Tibial artery (tissue), 4 donors: ENCODE results near the gene MGAT4A.

ENCODE experiments used
- DNase-seq, 2 donors: peaks; one replicate each; pipeline ENCODE4 v3.0.0-alpha.2; 2019
- H3K27ac ChIP-seq, 2 donors: fragments of 200-600 bp; sonication (generic) in 1 of 2; 1 replicate in 1 of 2; 2 replicates in 1 of 2; pipeline ENCODE4 v1.5.1; 2018 to 2019; ENCODE audit warnings: mild to moderate bottlenecking in 1 of 2
- H3K27me3 ChIP-seq, 2 donors: fragments of 200-600 bp; sonication (generic) in 1 of 2; one replicate each; pipeline versions ENCODE4 v1.5.1 to v1.6.0; 2016 to 2019
- H3K36me3 ChIP-seq, 3 donors: fragments of 200-600 bp; sonication (generic) in 2 of 3; one replicate each; pipeline ENCODE4 v1.5.1; 2016 to 2019; ENCODE audit warnings: mild to moderate bottlenecking in 2 of 3
- H3K4me1 ChIP-seq, 4 donors: fragments of 200-600 bp; sonication (generic) in 2 of 4; 1 replicate in 3 of 4; 2 replicates in 1 of 4; pipeline ENCODE4 v1.5.1; 2016 to 2019
- H3K4me3 ChIP-seq, 2 donors: fragments of 200-600 bp; sonication (generic) in 1 of 2; 1 replicate in 1 of 2; 2 replicates in 1 of 2; pipeline ENCODE4 v1.5.1; 2018 to 2019; ENCODE audit warnings: mild to moderate bottlenecking in 2 of 2
- H3K9me3 ChIP-seq, 3 donors: fragments of 200-600 bp; sonication (generic) in 1 of 3; one replicate each; pipeline ENCODE4 v1.5.1; 2016 to 2019
- CTCF ChIP-seq, 2 experiments: fragments of 200-600 bp in 1 of 2; fragments of 450-650 bp in 1 of 2; IDR thresholded peaks; one replicate each; pipeline ENCODE4 v1.5.1; 2017 to 2019; ENCODE audit warnings: antibody characterized with exemption in 2 of 2, mild to moderate bottlenecking in 1 of 2, moderate library complexity in 1 of 2
- intact Hi-C: fragments of 100-400 bp; cut with DNase I; formaldehyde crosslinking; loops from one replicate; pipeline ENCODE4 v1.15.0; 2023; ENCODE audit warnings: low total_unique reads

MGAT4A gene

GRCh38 chr2:98771721-98772524, 41.0 kb upstream of the MGAT4A start:
- TF ChIP-seq CTCF (IDR thresholded peaks at IDR 0.05): no peak
- H3K36me3 ChIP-seq: no peaks in the 10 kb centered on the region
- no peaks in the 10 kb centered on the region for H3K9me3 ChIP-seq
- no peak overlapping the region for H3K27ac ChIP-seq
- no peaks in the 10 kb centered on the region for H3K27me3 ChIP-seq
- DNase-seq: no peak
- H3K4me3 ChIP-seq: no peak overlapping the region
- intact Hi-C loops: no loop called here
- H3K4me1 ChIP-seq: peaks cover 0 to 37% (median 32%) of the 10 kb centered on the region in 4 donors

DNA sequence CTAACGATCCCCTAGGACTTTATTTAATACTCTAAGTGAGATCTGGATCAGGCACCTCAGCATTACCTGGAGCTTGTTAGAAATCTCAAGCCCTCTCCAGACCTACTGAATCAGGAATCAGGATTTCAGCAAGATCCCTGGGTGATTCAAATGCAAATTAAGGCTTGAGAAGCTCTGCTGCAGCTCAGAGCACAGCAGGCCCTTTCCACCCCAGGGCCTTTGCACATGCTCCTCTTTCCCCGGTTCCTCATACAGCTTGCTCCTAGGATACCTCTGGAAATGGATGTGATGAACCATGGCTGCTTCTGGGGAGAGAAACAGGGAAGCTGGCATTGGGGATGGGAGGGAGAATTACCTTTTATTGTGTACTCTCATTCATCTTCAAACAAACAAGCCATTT, 40.3 kb upstream of the MGAT4A start:
- intact Hi-C loops: no loop called here
- Histone ChIP-seq H3K27me3 (no peaks in the 10 kb centered on the region), H3K4me1 (peaks cover 0 to 32% (median 29%) of the 10 kb centered on the region in 4 donors), H3K36me3 (no peaks in the 10 kb centered on the region), H3K4me3 (no peak overlapping the region), H3K27ac (no peak overlapping the region), H3K9me3 (no peaks in the 10 kb centered on the region)
- DNase-seq: no peak
- no peak for TF ChIP-seq CTCF (IDR thresholded peaks at IDR 0.05)

DNA sequence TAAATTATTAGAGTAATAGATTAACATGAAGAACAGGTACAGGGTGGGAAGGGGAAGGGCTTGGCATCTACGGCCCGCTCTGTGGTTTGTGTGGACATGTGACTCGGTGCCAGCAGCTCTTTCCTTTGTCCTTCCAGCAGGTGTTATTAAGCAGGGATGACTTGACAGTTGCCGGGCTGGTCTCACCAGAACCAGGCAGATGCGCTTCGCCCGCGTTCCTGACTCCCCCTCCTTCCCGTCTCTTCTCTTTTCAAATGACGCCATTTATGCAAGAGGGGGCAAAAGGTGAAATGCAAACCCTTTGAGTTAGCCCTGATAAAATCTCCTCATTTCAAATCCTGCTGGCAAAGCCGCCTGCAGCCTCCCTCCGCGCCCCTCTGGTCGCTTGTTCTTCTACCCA, 38.9 kb upstream of the MGAT4A start:
- no peak for DNase-seq
- H3K27me3 ChIP-seq: no peaks in the 10 kb centered on the region
- no peaks in the 10 kb centered on the region for H3K36me3 ChIP-seq
- intact Hi-C loops: no loop called here
- no peak for TF ChIP-seq CTCF (IDR thresholded peaks at IDR 0.05)
- no peak overlapping the region for H3K4me3 ChIP-seq
- H3K9me3 ChIP-seq: no peaks in the 10 kb centered on the region
- H3K27ac ChIP-seq: no peak overlapping the region
- peaks cover 0 to 17% (median 14%) of the 10 kb centered on the region in 4 donors for H3K4me1 ChIP-seq

- Histone ChIP-seq H3K4me3 (no peak overlapping the region), H3K9me3 (no peaks in the 10 kb centered on the region), H3K27ac (peak overlapping the region in 1 of 2 donors; percentile 5), H3K4me1 (peaks cover 0 to 15% (median 12%) of the 10 kb centered on the region in 4 donors), H3K36me3 (no peaks in the 10 kb centered on the region), H3K27me3 (no peaks in the 10 kb centered on the region)
- intact Hi-C loops: no loop called here
- no peak for TF ChIP-seq CTCF (IDR thresholded peaks at IDR 0.05)
- DNase-seq: no peak
Measured at GRCh38 chr2:98769114-98769476, 38.2 kb upstream of the MGAT4A start.

- Histone ChIP-seq H3K36me3 (no peaks in the 10 kb centered on the region), H3K27me3 (no peaks in the 10 kb centered on the region), H3K4me3 (no peak overlapping the region), H3K27ac (peak overlapping the region; percentile 5 to 15), H3K4me1 (peaks cover 0 to 15% (median 12%) of the 10 kb centered on the region in 4 donors), H3K9me3 (no peaks in the 10 kb centered on the region)
- DNase-seq: no peak
- TF ChIP-seq CTCF (IDR thresholded peaks at IDR 0.05): no peak
- intact Hi-C loops: no loop called here
Measured at GRCh38 chr2:98768384-98769113, 37.6 kb upstream of the MGAT4A start.
